Left forelimb (tissue), 1 donor: ENCODE data around the gene TMEM63B.

Experiments
- DNase-seq: peaks from one replicate; pipeline ENCODE4 v3.0.0-alpha.2; 2018; ENCODE audit warnings: low spot score

Gene TMEM63B

DNA sequence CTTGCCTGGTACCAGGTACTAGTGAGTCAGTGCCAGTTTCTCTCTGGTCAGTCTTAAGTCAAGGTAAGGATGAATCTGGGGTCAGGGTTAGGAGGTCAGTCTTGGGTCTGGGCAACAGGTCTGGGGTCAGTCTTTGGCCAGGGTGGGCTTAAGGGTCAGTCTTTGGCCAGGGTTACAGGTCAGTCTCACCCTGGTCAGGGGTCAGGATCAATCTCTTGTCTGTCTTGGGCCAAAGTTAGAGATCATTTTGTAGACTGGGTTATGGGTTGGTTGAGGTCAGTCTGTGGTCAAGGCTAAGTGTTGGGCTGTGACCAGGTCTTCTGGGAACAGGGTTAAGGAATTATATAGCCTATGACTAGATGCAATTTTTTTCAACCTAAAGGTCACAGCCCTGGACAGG, 18.5 kb downstream of the TMEM63B start:
- DNase-seq = no peak

DNA sequence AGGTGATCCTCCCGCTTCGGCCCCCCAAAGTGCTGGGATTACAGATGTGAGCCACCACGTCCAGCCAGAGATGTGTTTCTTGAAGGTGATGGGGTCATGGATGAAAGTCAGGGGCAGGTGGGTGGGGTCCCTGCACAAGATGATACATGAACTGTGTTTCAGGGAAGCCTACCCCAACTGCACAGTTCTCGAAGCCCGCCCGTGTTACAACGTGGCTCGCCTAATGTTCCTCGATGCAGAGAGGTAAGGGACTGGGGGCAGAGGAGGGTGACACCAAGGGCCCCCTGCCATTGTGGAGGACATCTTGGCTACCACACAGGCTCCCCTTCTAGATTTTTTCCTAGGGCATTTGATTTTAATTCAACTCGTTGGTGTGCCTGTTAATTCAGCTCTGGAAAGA, 19.3 kb downstream of the TMEM63B start:
- DNase-seq = no peak

DNA sequence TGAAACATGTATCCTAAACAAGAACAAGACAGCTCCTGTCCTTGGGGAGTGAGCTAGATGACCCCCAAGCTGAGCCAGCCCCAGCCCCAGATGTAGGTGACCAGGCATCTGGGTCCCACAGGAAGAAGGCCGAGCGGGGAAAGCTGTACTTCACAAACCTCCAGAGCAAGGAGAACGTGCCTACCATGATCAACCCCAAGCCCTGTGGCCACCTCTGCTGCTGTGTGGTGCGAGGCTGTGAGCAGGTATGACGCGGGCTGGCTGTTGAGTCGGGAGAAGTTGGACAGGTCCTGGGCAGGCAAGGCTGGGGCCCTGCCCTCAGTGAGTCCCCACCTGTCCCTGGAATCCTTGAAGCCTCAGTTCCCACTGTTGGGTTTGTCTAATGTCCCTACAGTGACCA, 19.9 kb downstream of the TMEM63B start:
- DNase-seq = no peak

DNA sequence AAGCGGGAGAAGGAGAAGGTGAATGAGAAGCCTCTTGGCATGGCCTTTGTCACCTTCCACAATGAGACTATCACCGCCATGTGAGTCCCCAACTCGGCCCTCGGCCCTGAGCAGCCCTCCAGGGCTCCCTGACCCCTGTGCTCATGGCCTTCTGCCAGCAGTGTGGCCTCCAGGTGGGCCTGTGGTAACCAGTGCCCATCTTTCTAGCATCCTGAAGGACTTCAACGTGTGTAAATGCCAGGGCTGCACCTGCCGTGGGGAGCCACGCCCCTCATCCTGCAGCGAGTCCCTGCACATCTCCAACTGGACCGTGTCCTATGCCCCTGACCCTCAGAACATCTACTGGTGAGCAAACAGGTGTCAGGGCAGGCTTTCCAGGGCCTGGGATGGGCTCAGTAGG, 21.0 kb downstream of the TMEM63B start:
- no peak for DNase-seq

DNA sequence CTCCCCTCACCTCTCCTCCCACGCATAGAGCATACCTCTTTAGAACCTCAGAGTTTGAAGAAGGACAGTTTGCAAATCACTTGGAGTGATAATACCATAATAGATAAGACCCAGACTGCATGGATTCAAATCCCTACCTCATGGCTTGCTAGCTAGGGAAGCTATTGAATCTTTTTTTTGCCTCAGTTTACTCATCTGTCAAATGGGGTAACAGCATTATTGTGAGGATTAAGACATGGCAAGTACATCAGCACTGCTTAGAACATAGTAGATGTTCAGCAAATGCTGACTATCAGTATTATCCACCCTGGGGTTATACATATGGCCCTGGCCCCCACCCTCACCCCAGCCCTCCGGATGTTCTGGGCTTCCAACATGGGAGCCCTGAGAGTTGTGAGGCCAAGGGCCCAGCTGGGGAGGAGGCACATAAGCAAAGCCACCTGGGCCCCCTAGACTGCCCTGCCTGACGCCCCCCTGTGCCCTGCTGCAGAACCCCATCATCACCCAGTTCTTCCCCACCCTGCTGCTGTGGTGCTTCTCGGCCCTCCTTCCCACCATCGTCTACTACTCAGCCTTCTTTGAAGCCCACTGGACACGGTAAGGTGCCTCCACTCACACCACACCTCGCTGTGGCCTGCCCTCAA, 22.1 kb downstream of the TMEM63B start:
- no peak for DNase-seq

DNA sequence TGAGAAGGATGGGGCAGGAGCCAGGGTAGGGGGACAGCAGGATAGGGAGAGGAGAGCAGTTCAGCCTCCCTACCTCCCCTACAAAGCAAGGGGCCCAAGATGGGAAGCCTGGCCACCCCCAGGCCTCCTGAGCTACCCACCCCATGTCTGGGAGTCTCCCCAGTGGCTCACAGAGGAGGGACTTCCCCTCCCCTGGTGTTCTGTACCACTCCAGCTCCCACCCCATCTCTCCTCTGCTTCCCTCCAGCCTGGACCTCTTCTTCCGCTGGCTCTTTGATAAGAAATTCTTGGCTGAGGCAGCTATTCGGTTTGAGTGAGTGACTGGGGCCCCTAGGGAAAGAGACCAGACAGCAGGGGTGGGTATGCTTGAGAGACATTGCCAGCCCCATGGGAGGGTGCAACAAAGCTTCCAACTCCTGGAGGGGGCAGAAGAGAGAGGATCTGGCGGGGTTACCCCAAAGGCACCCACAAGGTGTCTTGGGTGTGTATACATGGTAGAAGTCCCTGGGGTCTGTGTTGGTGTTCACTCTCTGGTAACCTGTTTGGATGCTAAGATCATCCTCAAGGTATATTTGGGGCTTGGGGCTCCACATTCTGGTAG, 23.1 kb downstream of the TMEM63B start:
- DNase-seq = no peak

DNA sequence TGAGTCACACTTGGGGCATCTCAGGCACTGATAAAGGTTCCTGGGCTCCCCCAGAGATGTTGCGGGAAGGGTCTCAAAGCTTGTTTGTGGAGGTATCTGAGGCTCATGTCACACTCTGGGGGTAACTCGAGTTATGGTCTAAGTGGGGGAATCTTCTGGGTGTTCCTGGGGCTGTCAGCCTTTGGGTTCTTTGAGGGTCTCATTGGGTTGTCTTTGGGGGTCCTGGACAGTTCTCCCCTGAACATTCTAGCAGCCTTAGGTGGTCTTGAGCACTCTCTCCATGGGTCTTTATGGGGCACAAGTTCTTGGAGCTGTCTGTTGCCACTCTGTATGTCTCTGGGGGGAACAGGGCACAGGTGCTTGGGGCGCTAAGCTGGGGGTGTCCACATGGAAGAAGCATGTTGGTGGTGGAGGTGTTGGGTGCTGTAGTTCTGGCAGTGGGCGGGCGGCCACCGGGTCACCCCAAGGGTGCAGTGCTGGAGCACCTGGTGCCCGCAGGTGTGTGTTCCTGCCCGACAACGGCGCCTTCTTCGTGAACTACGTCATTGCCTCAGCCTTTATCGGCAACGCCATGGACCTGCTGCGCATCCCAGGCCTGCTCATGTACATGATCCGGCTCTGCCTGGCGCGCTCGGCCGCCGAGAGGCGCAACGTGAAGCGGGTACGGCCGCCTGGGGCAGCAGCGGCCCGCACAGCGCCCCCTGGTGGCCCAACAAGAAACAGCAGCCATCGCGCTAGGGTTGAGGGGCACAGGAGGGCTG, 24.2 kb downstream of the TMEM63B start:
- DNase-seq = peak; percentile 80

DNA sequence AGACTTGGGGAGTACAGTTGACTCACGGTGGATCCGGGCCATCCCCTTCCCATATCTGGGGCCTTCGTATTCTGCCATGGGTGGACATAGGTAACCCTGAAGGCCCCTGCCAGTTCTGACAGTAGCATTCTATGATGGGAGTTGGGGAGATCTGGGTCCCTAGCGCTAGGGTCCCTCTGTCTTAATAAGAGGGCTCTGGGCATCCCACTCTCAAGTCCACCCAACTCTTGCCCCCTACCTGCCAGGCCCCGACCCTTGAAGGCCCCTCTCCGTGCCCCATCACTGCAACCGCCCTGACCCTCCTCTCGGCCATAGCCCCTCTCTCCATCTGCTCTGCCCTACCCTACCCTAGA, 24.7 kb downstream of the TMEM63B start:
- DNase-seq = no peak

DNA sequence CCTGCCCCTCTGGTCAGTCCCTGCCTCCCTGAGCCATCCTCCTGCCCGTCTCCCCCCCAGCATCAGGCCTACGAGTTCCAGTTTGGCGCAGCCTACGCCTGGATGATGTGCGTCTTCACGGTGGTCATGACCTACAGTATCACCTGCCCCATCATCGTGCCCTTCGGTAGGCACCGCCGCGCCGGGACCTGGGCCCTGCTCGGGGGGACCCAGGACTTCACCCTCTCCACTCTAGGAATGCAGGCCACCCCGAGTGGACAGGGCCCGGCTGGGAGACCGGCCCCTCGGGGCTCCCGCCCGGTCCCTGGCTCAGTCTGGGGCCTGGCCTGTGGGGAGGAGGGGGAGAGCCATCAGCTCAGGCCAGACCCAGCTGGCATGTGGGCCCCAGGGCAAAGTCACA, 25.2 kb downstream of the TMEM63B start:
- DNase-seq = no peak

DNA sequence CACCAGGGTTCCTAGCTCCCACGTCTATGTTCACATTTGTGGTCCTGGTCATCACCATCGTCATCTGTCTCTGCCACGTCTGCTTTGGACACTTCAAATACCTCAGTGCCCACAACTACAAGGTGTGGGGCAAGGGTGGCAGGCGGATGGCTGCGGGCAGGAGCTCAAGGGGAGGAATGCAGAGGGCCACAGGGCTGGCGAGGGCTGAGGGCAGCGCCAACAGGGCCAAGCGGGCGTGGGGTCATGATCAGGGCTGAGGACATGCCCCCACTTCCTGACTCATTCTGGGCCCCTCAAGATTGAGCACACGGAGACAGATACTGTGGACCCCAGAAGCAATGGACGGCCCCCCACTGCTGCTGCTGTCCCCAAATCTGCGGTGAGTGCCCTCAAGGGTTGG, 26.7 kb downstream of the TMEM63B start:
- DNase-seq = no peak

DNA sequence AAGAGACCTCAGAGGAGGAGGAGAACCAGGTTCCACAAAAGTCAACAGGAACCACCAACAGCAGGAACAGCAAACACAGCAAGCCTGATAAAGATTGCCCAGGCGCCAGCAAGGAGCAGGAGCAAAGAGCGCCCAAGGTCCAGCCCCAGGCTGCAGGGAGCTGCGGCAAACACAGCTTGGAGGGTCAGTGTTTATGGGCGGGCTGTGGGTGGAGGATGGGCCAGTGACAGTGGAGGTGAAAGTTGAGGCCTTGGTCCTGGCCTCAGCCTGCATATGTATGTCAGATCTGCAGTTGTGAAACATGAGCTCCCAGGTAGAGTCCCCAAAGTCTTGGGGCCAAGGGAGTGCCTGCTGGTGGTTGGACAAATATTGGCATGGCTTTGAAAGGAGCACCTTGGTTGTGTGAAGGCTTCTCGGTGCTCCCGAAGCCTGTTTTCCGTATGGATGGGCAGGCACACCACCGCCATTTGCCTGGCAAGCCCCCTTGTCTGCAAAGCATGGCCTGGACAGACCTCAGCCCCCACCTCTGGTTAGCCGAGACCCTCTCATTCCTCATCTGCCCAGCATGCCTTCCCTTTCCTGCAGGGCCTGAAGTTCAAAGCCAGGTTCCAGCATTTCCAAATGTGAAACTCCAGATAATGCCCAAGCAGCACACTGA, 29.3 kb downstream of the TMEM63B start:
- DNase-seq = no peak

DNA sequence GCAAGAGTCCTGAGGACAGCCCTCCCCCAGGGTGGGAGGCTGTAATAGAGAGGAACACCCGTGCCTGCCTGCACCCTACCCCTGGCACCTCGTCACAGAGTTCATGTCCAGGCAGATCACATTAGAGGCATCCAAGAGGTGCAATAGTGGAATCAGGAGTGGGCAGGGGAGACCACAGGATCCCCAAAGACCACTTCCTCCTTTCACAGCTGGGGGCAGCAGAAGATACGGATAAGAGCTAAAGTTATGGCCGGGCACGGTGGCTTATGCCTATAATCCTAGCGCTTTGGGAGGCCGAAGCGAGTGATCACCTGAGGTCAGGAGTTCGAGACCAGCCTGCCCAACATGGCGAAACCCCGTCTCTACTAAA, 29.8 kb downstream of the TMEM63B start:
- no peak for DNase-seq

DNA sequence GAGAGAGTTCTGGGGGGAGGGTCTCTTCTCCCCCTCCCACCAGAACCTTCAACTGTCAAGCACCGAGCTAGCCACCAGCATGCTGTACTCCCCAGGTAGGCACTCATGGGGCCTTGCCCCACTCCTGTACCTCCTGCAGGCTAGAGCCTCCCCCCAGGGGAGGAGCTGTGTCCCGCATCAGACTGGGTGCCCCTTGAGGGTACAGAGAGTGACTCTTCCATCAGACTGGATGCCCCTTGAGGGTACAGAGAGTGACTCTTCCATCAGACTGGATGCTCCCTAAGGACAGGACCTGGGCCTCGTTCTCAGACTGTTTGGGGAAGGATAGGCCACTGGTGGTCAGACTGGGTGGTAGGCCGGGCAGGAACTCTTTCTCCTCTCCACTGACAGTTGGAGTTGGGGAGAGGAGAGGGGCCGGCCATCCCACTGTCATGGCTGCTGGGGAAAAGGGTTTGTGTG, 31.4 kb downstream of the TMEM63B start, which contains the start of gene CAPN11:
Gene CAPN11, plus strand, starts transcription at position 51 of the 459 bp plus-strand sequence. Its CDS starts 29 bp downstream, at position 80.
- DNase-seq = no peak

DNA sequence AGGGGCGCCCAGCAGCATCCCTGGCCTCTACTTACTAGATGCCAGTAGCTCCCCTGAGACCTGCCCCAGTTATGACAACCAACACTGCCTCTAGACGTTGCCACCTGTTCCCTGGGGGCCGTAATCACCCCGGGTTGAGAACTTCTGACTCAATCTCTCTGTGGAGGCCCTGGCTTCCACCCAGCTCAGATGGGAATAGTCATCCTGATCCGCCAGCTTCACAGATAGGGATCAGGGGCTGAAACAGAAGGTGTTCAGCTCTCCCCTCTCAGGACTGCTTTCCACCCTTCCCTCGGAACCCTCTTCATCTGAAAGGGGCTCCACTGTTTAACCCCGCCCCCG, 34.6 kb downstream of the TMEM63B start:
- no peak for DNase-seq

DNA sequence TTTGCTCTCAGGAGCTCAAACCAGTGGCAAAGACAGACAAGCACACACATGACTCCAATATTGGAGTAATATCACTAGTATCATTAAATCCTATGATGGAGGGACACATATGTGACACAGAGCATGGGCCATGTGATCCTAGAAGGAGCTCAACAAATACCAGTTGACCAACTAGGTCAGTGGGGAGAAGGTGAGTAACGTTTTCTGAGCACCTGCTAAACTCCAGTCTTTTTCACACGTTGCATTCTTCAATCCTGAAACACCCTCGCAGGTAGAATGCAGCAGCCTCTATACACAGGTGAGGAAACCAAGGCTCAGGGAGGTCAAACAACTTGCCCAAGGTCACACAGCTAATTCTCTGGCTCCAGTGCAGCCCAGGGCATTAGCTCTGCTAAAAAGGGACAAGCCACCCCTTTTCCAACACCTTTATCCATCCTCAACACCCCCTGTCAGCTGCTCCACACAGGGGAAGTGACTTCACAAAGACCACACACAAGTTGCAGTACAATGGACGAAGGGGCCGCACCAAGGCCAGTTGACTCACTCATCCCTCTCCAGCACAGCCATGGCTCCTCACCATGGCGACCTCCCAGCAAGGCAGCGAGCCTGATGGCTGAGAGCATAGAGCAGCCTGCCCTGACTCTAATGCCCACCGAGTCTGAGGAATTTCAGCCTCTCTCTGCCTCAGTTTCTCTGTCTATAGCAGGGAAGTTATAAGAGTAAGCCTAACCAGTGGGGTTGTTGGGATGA, 35.7 kb downstream of the TMEM63B start:
- no peak for DNase-seq

DNA sequence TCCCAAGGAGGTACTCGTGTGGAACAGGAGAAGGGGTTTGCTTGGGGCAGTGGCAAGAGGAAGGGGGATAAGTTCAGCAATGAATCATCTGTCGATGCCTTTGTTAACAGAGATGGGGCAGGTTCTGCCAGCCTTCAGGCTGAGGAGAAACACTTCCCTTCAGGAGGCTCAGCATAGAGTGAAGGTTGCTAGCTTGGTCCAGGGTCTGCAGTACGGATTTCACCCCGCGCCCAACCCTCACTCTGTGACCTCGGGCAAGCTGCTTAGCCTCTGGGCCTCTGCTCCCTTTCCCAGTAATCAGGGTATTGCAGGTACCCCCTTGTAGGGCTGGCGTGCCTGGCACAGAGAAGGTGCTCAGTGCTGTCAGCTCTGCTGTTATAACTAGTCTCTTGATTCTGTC, 38.8 kb downstream of the TMEM63B start:
- no peak for DNase-seq

DNA sequence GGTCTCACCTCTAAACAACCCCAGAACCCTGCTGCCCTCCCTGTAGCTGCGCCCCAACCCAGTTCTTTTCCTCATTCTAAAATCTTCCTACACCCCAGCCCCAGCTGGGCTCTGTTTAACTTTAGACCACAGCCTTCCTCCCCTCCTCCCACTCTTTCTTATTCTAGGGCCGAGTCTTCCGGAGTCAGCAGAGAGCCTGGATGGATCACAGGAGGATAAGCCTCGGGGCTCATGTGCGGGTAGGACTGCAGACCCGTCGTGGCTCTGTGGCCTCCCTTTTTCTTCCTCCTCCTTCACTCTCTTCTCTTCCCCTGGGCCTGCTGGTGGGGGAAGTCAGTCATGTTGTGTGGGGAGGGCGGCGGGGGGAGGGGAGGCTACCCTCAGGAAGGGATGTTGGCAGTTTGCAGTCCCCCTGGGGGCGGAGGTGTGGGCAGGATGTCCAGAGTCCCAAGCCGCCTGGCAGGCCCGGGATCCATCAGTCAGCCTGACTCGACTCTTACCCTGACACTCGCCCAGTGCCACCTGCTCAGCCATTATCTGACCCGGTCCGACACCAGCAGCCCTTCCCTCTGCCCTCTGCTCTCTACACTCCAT, 39.3 kb downstream of the TMEM63B start:
- no peak for DNase-seq

DNA sequence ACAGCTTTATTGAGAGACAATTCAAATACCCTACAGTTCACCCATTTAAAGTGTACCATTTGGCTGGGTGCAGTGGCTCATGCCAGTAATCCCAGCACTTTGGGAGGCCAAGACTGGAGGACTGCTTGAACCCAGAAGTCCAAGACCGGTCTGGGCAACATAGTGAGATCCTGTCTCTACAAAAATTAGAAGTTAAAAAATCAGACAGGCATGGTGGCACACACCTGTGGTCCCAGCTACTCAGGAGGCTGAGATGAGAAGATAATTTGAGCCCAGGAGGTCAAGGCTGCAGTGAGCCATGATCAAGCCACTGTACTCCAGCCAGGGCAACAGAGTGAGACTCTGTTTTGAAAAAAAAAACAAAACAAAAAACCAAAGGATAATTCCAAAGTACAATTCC, 40.2 kb downstream of the TMEM63B start:
- no peak for DNase-seq

DNA sequence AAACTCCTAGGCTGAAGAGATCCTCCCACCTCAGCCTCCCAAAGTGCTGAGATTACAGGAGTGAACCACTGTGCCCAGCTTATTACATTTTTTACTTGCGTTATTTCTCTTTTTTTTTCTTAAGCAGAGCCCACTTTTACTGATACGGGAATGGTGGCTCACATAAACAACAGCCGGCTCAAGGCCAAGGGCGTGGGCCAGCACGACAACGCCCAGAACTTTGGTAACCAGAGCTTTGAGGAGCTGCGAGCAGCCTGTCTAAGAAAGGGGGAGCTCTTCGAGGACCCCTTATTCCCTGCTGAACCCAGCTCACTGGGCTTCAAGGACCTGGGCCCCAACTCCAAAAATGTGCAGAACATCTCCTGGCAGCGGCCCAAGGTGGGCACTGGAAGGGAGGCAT, 41.8 kb downstream of the TMEM63B start:
- no peak for DNase-seq

DNA sequence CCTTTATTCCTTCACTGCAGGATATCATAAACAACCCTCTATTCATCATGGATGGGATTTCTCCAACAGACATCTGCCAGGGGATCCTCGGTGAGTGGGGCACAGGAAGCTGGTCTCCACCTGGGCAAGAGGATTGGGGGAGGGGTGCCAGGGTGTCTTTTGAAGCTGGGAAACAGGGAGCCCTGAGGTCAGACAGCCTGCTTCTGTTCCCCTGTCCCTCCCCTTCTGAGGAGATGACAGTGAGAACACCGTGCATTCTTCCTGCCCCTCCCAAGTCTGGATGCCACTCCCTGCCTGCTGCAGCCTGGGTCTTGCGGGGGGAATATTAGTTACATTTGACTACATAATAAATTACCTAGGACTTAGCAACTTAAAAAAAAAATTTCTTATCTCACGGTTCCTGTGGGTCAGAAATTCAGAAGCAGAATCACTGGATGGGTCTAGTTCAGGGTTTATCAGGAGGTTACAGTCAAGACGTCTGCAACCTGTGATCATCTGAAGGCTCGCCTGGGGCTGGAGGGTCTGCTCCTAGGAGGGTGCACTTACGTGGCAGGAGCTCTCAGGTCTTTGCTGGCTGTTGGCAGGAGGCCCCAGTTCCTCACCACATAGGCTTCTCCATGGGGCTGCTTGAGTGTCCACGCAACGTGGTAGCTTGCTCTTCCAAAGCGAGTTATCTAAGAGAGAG, 42.7 kb downstream of the TMEM63B start:
- DNase-seq = no peak

DNA sequence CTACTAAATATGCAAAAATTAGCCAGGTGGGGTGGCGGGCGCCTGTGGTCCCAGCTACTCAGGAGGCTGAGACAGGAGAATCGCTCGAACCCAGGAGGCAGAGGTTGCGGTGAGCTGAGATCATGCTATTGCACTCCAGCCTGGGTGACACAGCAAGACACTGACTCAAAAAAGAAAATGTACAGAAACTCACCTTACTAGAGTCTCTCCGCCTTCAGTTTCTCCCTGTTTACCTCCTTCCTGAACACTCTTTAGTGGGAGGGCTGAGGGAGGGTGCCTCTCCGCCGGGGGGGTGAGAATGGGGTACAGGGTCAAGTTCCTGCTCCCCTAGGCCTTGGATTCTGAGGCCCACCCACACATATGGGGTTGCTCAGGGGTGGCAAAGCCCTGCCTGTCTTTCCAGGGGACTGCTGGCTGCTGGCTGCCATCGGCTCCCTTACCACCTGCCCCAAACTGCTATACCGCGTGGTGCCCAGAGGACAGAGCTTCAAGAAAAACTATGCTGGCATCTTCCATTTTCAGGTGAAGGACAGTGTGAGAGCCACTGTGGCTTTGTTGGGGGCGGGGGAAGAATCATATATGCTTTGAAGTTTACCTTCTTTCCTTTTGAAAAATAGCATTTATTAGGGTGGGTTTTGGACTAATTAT, 44.7 kb downstream of the TMEM63B start:
- DNase-seq = no peak
